IPS-15b (cell line): ENCODE measurements around the gene FNDC5.
A peak's percentile ranks its signal among the peaks of the same experiment; 100 is the strongest.

ENCODE experiments used
- H3K27me3 ChIP-seq: one replicate; pipeline ENCODE4 v1.6.1; 2013; ENCODE audit warnings: low read length; ENCODE audit not compliant: control insufficient read depth, insufficient read depth
- H3K36me3 ChIP-seq: one replicate; pipeline ENCODE4 v1.6.1; 2013; ENCODE audit warnings: low read length; ENCODE audit not compliant: control insufficient read depth, insufficient read depth
- H3K4me1 ChIP-seq: one replicate; pipeline ENCODE4 v1.6.1; 2013; ENCODE audit warnings: mild to moderate bottlenecking, low read length; ENCODE audit not compliant: control insufficient read depth, insufficient read depth
- H3K4me3 ChIP-seq: one replicate; pipeline ENCODE4 v1.5.1; 2013; ENCODE audit warnings: low read depth, low read length
- H3K9ac ChIP-seq: one replicate; pipeline ENCODE4 v1.6.1; 2013; ENCODE audit warnings: low read depth, mild to moderate bottlenecking, low read length
- H3K9me3 ChIP-seq: one replicate; pipeline ENCODE4 v1.6.1; 2013; ENCODE audit warnings: mild to moderate bottlenecking, low read length; ENCODE audit not compliant: control insufficient read depth, insufficient read depth

Gene FNDC5

GRCh38 chr1:32886828-32887414 lies 16.2 kb upstream of the FNDC5 start:
- Histone ChIP-seq H3K9ac (no peak overlapping the region), H3K4me1 (no peaks in the 10 kb centered on the region), H3K9me3 (no peaks in the 10 kb centered on the region), H3K27me3 (peaks cover 71% of the 10 kb centered on the region), H3K36me3 (no peaks in the 10 kb centered on the region), H3K4me3 (no peak overlapping the region)

- Histone ChIP-seq H3K36me3 (no peaks in the 10 kb centered on the region), H3K4me1 (peaks cover 2% of the 10 kb centered on the region), H3K27me3 (peaks cover 67% of the 10 kb centered on the region), H3K9me3 (no peaks in the 10 kb centered on the region), H3K9ac (no peak within 1 kb of the TSS), H3K4me3 (peak within 1 kb of the TSS; percentile 52)
These were observed 15.5 kb upstream of the FNDC5 start, which contains the start of gene HPCA for GRCh38 chr1:32886004-32886827. TSS of gene HPCA (plus strand) at chr1:32886491. CDS start at chr1:32888899, 2,408 bp downstream.

GRCh38 chr1:32885676-32886003 lies 14.9 kb upstream of the FNDC5 start:
- Histone ChIP-seq H3K9me3 (no peaks in the 10 kb centered on the region), H3K4me3 (peak overlapping the region; percentile 52), H3K36me3 (no peaks in the 10 kb centered on the region), H3K27me3 (peaks cover 61% of the 10 kb centered on the region), H3K9ac (no peak overlapping the region), H3K4me1 (peaks cover 2% of the 10 kb centered on the region)

- H3K9me3 ChIP-seq = no peaks in the 10 kb centered on the region
- H3K4me3 ChIP-seq = no peak overlapping the region
- no peak overlapping the region for H3K9ac ChIP-seq
- no peaks in the 10 kb centered on the region for H3K36me3 ChIP-seq
- peaks cover 2% of the 10 kb centered on the region for H3K4me1 ChIP-seq
- peaks cover 52% of the 10 kb centered on the region for H3K27me3 ChIP-seq
These were observed 14.0 kb upstream of the FNDC5 start for GRCh38 chr1:32884726-32885125.

GRCh38 chr1:32884032-32884372 lies 13.3 kb upstream of the FNDC5 start:
- no peak overlapping the region for H3K4me3 ChIP-seq
- peaks cover 2% of the 10 kb centered on the region for H3K4me1 ChIP-seq
- H3K36me3 ChIP-seq = no peaks in the 10 kb centered on the region
- H3K27me3 ChIP-seq = peaks cover 45% of the 10 kb centered on the region
- H3K9me3 ChIP-seq = no peaks in the 10 kb centered on the region
- H3K9ac ChIP-seq = no peak overlapping the region

- H3K4me3 ChIP-seq = no peak overlapping the region
- H3K9ac ChIP-seq = no peak overlapping the region
- peaks cover 5% of the 10 kb centered on the region for H3K4me1 ChIP-seq
- no peaks in the 10 kb centered on the region for H3K36me3 ChIP-seq
- peaks cover 42% of the 10 kb centered on the region for H3K27me3 ChIP-seq
- H3K9me3 ChIP-seq = no peaks in the 10 kb centered on the region
These were observed 12.8 kb upstream of the FNDC5 start for GRCh38 chr1:32883338-32884031.

- Histone ChIP-seq H3K36me3 (no peaks in the 10 kb centered on the region), H3K9me3 (no peaks in the 10 kb centered on the region), H3K4me3 (no peak overlapping the region), H3K4me1 (peaks cover 10% of the 10 kb centered on the region), H3K9ac (no peak overlapping the region), H3K27me3 (peaks cover 31% of the 10 kb centered on the region)
These were observed 11.4 kb upstream of the FNDC5 start for GRCh38 chr1:32881871-32882850.

- Histone ChIP-seq H3K36me3 (no peaks in the 10 kb centered on the region), H3K27me3 (peaks cover 29% of the 10 kb centered on the region), H3K4me1 (peaks cover 17% of the 10 kb centered on the region), H3K9ac (no peak overlapping the region), H3K4me3 (no peak overlapping the region), H3K9me3 (no peaks in the 10 kb centered on the region)
These were observed 10.6 kb upstream of the FNDC5 start for GRCh38 chr1:32881291-32881690.

GRCh38 chr1:32878637-32879041 lies 7.9 kb upstream of the FNDC5 start:
- Histone ChIP-seq H3K27me3 (peaks cover 10% of the 10 kb centered on the region), H3K4me1 (peaks cover 17% of the 10 kb centered on the region), H3K9ac (no peak overlapping the region), H3K4me3 (no peak overlapping the region), H3K9me3 (no peaks in the 10 kb centered on the region), H3K36me3 (no peaks in the 10 kb centered on the region)

- H3K9me3 ChIP-seq = no peaks in the 10 kb centered on the region
- peaks cover 6% of the 10 kb centered on the region for H3K27me3 ChIP-seq
- H3K9ac ChIP-seq = no peak overlapping the region
- no peaks in the 10 kb centered on the region for H3K36me3 ChIP-seq
- no peak overlapping the region for H3K4me3 ChIP-seq
- peaks cover 17% of the 10 kb centered on the region for H3K4me1 ChIP-seq
These were observed 7.5 kb upstream of the FNDC5 start for GRCh38 chr1:32878183-32878582.
